H1 (cell line): ENCODE data around the gene TOMM40L. TPM values are rescaled to one million over a fixed set of nuclear protein-coding genes. Genes with fewer than 3 reads are reported as not detected.

Experiments
- CHD1 ChIP-seq: IDR thresholded peaks from 2 replicates; pipeline ENCODE4 v1.6.1; 2012; ENCODE audit warnings: low read depth, low read length, improper control_type of control experiment
- GABPA ChIP-seq: IDR thresholded peaks from 2 replicates; pipeline ENCODE4 v1.6.1; 2011; ENCODE audit warnings: mild to moderate bottlenecking, low read length, moderate library complexity, borderline replicate concordance; ENCODE audit not compliant: insufficient read depth
- SIX5 ChIP-seq: IDR thresholded peaks from 2 replicates; pipeline ENCODE4 v1.6.1; 2011; ENCODE audit warnings: mild to moderate bottlenecking, low read depth, low read length
- SUZ12 ChIP-seq: fragments of 200-600 bp; sonication (generic); IDR thresholded peaks from 2 replicates; pipeline ENCODE4 v1.6.1; 2012; ENCODE audit warnings: mild to moderate bottlenecking, inconsistent platforms, low read length, moderate library complexity, mixed read lengths
- ZNF274 ChIP-seq: IDR thresholded peaks from 2 replicates; pipeline ENCODE4 v1.7.0; 2012; ENCODE audit warnings: low read length, borderline replicate concordance; ENCODE audit errors: extremely low read depth
- polyA plus RNA-seq, 7 experiments: library from polyadenylated mRNA; depleted of rRNA in 3 of 7; stranded (reverse) in 5 of 7; unstranded in 2 of 7; fragments of >200 nt in 5 of 7; fragments of 200-250 nt in 2 of 7; gene quantifications; 1 replicate in 5 of 7; 2 replicates in 1 of 7; 4 replicates in 1 of 7; pipeline versions ENCODE4 v1.2.1 to v1.2.3, GENCODE V29; 2011 to 2013; ENCODE audit warnings: missing spikeins in 2 of 7, mixed read lengths in 2 of 7
- total RNA-seq: library from RNA; stranded (reverse); fragmentation: NEBNext Ultra II Directional; extraction: Animal tissue kit (Norgen Biotek cat#: 25700); gene quantifications from 2 replicates; pipeline ENCODE4 v1.2.1, GENCODE V29; 2021

The TOMM40L gene
- total and polyA plus RNA-seq, 2 of the 8 experiments (the other 6 are each of a cell fraction or from before 2014, with no cell fraction given) = 11.4 to 15.0 TPM

DNA sequence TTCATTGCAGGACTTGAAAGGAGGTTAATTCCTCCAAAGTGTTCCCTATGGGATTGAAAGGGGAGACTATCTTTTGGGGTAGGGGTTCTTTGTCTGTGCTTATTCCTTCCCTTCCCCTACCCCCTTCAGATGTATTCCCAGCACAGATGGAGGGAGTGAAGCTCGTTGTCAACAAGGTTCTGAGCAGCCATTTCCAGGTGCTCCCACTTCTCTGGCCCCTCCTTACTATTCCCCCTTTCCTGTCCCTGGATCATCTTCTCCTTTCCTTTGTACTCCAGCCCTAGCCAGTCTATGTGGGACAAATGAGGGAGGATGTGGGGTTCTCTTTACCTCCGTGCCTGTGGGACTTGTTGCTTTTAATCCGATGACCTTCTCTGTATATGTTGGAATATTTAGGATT is 899 bp downstream of the TOMM40L start (continued):
- TF ChIP-seq SUZ12 = no peak
- no peak for TF ChIP-seq GABPA
- no peak for TF ChIP-seq SIX5
- no peak for TF ChIP-seq CHD1
- no peak for TF ChIP-seq ZNF274
